Nephron progenitor cell (in vitro differentiated cells): ENCODE results near the gene CC2D1B.

Source experiments
- DNase-seq: peaks from one replicate; pipeline ENCODE4 v3.0.0; 2021
- H3K27ac Mint-ChIP-seq: 2 replicates; pipeline ENCODE4 v1.8.0; 2021; ENCODE audit warnings: mild to moderate bottlenecking, moderate library complexity, mixed read lengths
- H3K27me3 Mint-ChIP-seq: 2 replicates; pipeline ENCODE4 v1.8.0; 2021; ENCODE audit warnings: mild to moderate bottlenecking, low read depth, mixed read lengths; ENCODE audit not compliant: poor library complexity
- H3K36me3 Mint-ChIP-seq: 2 replicates; pipeline ENCODE4 v1.8.0; 2021; ENCODE audit warnings: low read depth, mixed read lengths
- H3K4me1 Mint-ChIP-seq: 2 replicates; pipeline ENCODE4 v1.8.0; 2021; ENCODE audit warnings: mixed read lengths
- H3K4me3 Mint-ChIP-seq: 2 replicates; pipeline ENCODE4 v1.8.0; 2021; ENCODE audit warnings: mild to moderate bottlenecking, moderate library complexity, mixed read lengths
- H3K9me3 Mint-ChIP-seq: 2 replicates; pipeline ENCODE4 v1.8.0; 2021; ENCODE audit warnings: mild to moderate bottlenecking, moderate library complexity, mixed read lengths
- CTCF ChIP-seq: fragments of 200-600 bp; sonication (generic); IDR thresholded peaks from 2 replicates; pipeline ENCODE4 v1.5.0; 2021; ENCODE audit warnings: antibody characterized with exemption

CC2D1B gene

GRCh38 chr1:52305417-52306226 lies 60.4 kb downstream of the CC2D1B start:
- no peak overlapping the region for H3K27ac Mint-ChIP-seq
- no peak overlapping the region for H3K4me3 Mint-ChIP-seq
- no peaks in the 10 kb centered on the region for H3K9me3 Mint-ChIP-seq
- no peak for TF ChIP-seq CTCF
- peaks cover 45% of the 10 kb centered on the region for H3K36me3 Mint-ChIP-seq
- DNase-seq = no peak
- no peaks in the 10 kb centered on the region for H3K27me3 Mint-ChIP-seq
- no peaks in the 10 kb centered on the region for H3K4me1 Mint-ChIP-seq
